ENCODE results near the gene IL1RAPL2.

GRCh38 chrX:105609530-105609929 is 1043.5 kb downstream of the IL1RAPL2 start:
- TF ChIP-seq POLR2A (IDR thresholded peaks at IDR 0.05) (no peak), CTCF (IDR thresholded peaks at IDR 0.05) (no peak)
